C4-2B (cell line): ENCODE data around the gene HYAL3.
"Not testable (repeated sequence)": the region's sequence is repeated elsewhere in the genome, so short reads cannot be mapped to it uniquely, and the experiment has no call there.

Experiments used
- H3K27ac ChIP-seq: fragments of 450-650 bp; 2 replicates; pipeline ENCODE4 v1.5.1; 2017
- CTCF ChIP-seq: fragments of 450-650 bp; conservative IDR thresholded peaks from 2 replicates; pipeline ENCODE4 v1.5.1; 2017; ENCODE audit warnings: mild to moderate bottlenecking
- ZFX ChIP-seq: fragments of 450-650 bp; IDR thresholded peaks from 2 replicates; pipeline ENCODE4 v1.6.1; 2017

HYAL3 gene

GRCh38 chr3:50263478-50264382 is 35.5 kb downstream of the HYAL3 start:
- no peak overlapping the region for H3K27ac ChIP-seq
- TF ChIP-seq CTCF = no peak
- no peak for TF ChIP-seq ZFX

- TF ChIP-seq CTCF (no peak), ZFX (no peak)
- no peak overlapping the region for H3K27ac ChIP-seq
These were observed 36.4 kb downstream of the HYAL3 start for GRCh38 chr3:50262778-50263177.

- H3K27ac ChIP-seq = not testable (repeated sequence)
These were observed 37.0 kb downstream of the HYAL3 start for GRCh38 chr3:50262200-50262599.

GRCh38 chr3:50261505-50261904 is 37.7 kb downstream of the HYAL3 start:
- H3K27ac ChIP-seq = no peak overlapping the region
- TF ChIP-seq CTCF (no peak), ZFX (no peak)

GRCh38 chr3:50260942-50261441 is 38.2 kb downstream of the HYAL3 start:
- H3K27ac ChIP-seq = peak overlapping the region; percentile 76
- TF ChIP-seq ZFX (no peak), CTCF (no peak)

- peak overlapping the region; percentile 76 for H3K27ac ChIP-seq
- peak; percentile 62; the same call in 1 of the 2 replicates for TF ChIP-seq ZFX
- TF ChIP-seq CTCF = peak; percentile 98
These were observed 38.9 kb downstream of the HYAL3 start for GRCh38 chr3:50260027-50260941.

- peak overlapping the region; percentile 76 for H3K27ac ChIP-seq
- TF ChIP-seq ZFX (no peak), CTCF (0 out of 2 replicates have a peak, but pooled peaks have one; percentile 1)
These were observed 39.7 kb downstream of the HYAL3 start for GRCh38 chr3:50259432-50260026.
